GM21515 (cell line): ENCODE data around the gene CARD11.
"Not testable (repeated sequence)": the region's sequence is repeated elsewhere in the genome, so short reads cannot be mapped to it uniquely, and the experiment has no call there.

Experiments used
- ATAC-seq: cut with Tn5 transposase; IDR thresholded peaks from one replicate; pipeline ENCODE4 v1.9.1; 2021; ENCODE audit not compliant: unreplicated experiment

Gene CARD11

GRCh38 chr7:3021825-3022224 lies 21.8 kb downstream of the CARD11 start:
- ATAC-seq = no peak

GRCh38 chr7:3021224-3021623 lies 22.4 kb downstream of the CARD11 start:
- ATAC-seq = not testable (repeated sequence)

GRCh38 chr7:3020416-3020815 lies 23.3 kb downstream of the CARD11 start:
- ATAC-seq = no peak

DNA sequence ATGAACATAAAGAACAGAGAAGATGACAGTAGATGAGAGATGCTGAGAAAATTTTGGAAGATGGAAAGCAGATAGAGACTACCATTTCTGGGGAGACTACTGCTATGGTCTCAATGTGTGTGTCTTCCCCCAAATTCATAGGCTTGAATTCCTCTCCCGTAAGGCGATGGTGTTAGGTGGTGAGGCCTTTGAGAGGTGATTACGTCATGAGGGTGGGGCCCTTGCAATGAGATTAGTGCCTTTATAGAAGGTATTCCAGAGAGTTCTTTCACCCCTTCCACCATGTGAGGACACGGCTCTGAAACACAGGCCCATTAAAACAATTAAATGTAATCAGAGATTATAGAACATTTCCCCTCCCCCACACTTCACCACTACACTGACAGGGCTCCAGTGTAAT lies 23.9 kb downstream of the CARD11 start:
- ATAC-seq = no peak

- ATAC-seq = no peak
Measured at GRCh38 chr7:3013975-3014792, 29.5 kb downstream of the CARD11 start.

GRCh38 chr7:3011211-3011852 lies 32.3 kb downstream of the CARD11 start:
- ATAC-seq = no peak

GRCh38 chr7:3010161-3010560 lies 33.5 kb downstream of the CARD11 start:
- no peak for ATAC-seq

DNA sequence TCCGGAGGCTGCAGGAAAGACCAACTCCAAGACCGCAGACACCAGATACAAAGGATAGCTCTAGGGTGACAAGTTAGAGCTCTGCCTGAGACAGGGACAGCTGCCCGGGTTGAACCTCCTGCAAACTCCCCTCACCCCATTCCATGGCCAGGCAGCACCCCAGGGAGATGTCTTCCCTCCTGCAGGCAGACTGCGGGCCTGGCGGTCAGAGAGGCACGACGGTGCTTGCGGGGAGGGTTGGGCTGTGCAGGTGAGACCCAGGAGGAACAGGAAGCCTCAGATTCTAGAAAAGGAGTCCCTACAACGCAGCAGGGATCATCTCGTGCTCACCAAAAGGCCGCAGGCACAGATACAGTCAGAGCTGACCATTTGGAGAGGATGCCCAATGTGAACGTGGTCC lies 34.6 kb downstream of the CARD11 start:
- ATAC-seq = no peak

DNA sequence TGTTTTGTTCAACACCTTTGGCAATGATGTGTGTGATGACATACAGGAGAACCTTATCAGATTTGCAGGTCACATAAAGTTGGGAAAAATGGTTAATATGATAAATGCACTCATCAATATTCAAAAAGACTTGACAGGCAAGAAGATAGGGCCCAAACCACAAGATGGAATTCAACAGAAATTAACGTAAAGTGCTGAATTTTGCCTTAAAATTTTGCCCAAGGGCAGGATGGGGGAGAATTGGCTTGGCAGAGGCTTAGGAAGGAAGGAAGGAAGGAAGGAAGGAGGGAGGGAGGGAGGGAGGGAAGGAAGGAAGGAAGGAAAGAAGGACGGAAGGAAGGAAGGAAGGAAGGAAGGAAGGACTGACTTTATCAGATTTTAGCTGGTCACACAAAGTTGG lies 35.3 kb downstream of the CARD11 start:
- ATAC-seq = no peak

GRCh38 chr7:3007696-3008095 lies 36.0 kb downstream of the CARD11 start:
- no peak for ATAC-seq

- ATAC-seq = no peak
Measured at GRCh38 chr7:3005257-3005656, 38.4 kb downstream of the CARD11 start.

DNA sequence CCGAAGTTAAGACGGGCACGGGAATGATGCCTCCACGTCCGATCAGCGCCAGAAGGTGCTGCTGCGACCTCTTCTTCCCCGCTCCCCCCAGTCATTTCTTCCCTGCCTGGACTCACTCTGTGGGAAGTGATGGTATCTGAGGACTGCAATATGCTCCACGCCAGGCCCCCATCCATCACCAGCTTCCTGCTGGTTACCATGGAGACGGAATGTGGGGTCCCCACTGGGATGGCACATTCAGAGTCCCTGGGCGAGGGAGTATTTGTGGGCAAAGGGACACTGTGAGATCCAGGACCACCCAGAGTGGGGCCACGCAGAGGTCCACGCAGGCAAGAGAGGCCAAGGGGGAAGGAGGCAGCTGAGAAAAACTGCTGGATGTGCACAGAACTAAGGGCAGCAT lies 39.7 kb downstream of the CARD11 start:
- ATAC-seq = no peak

DNA sequence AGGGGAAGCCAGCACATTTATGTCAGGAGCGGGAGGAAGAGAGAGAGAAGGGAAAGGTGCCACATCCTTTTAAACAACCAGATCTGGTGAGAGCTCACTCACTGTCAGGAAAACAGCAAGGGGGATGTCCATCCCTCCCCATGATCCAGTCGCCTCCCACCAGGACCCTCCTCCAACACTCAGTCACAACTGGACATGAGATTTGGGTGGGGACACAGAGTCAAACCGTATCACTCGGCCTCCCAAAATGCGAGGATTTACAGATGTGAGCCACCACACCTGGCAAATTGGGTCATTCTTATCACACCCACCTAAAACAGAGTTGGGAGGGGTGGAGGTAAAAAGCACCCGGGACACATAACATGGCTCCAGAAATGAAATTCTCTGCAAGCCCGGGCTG lies 41.0 kb downstream of the CARD11 start:
- ATAC-seq = no peak

DNA sequence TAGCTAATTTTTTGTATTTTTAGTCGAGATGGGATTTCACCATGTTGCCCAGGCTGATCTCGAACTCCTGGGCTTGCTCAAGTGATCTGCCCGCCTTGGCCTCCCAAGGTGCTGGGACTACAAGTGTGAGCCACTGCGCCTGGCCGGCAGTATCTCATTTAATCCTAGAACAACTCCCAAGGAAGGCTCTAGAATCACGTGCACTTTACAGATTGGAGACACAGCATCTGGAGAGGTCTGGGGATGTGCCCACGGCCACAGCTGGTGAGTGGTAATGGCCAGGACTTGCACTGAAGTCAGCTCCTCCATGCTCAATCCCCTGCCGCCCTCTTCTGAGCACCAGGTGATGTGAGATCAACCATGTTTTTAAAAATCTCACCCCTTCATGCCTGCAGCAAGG lies 43.1 kb downstream of the CARD11 start:
- no peak for ATAC-seq

DNA sequence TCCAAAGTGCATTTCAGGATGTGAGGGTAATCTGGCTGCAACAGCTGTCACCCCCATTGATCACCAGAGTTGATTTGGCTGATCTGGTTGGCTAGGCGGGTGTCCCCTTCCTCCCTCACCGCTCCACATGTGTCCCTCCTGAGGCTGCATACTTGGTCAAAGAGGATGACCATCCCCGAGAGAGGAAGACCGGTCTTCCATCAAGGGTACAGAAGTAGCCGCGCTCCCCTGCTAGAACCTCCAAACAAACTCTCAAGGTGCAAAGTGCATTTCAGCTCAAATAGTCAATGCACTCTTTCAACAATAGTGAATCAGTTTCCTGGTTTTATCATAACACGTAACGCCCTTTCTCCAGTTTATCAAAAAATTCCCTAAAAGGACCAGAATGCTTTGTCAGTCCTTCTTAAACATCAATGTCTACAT lies 44.6 kb downstream of the CARD11 start:
- ATAC-seq = no peak

DNA sequence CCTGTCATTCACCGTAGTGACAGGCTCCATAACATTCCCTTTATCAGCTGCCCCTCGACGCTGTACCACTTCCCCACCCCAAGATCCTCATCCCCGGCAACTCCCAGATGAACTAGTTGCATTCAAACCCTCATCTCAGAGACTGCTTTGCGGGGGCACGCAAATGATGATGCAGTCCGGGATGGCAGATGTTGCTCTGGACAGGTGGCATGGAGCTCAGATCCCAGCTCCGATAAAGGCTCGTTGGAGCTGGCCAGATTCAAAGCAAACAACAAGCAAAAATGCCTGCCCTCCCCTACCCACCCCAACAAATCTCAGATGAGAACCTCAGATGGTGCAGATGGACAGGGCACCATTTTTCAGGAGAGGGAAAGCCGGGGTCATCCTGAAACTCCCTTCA lies 46.7 kb downstream of the CARD11 start:
- ATAC-seq = no peak

DNA sequence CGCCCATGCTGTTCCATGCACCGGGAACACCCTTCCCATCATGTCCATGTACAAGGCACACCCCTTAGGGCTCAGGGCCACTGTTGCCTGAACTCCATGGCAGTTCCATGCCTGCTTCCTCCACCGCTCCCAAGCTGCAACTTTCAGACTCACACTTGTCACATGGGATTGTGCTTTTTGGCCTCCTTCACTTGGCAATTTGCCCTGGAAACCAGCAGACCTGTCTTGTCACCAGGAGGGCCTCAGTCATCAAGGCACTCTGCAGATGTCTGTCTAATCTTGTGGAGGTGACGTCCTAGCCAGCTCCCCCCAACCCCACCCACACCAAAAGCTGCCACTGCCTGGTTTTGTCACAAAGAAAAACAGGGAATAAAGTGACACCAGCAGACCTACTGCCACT lies 47.5 kb downstream of the CARD11 start:
- no peak for ATAC-seq

DNA sequence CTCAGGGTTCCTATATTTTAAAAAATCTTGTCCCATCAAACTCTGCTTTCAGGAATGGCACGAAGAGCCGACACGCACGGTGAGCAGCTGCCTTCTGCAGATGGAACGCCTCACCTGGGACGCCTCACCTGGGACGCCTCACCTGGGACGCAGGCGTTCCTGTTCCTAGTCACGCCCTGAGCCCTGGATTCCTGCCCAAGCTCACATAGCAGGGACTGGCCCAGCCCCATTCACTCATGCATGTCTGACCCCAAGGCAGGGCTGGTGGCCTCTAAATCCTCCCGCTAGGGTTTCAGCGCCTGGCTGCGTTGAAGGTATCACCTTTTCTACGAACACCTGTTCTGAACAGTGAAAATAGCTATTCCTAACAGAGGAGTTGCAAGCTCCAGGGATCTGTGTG lies 49.8 kb downstream of the CARD11 start:
- no peak for ATAC-seq

DNA sequence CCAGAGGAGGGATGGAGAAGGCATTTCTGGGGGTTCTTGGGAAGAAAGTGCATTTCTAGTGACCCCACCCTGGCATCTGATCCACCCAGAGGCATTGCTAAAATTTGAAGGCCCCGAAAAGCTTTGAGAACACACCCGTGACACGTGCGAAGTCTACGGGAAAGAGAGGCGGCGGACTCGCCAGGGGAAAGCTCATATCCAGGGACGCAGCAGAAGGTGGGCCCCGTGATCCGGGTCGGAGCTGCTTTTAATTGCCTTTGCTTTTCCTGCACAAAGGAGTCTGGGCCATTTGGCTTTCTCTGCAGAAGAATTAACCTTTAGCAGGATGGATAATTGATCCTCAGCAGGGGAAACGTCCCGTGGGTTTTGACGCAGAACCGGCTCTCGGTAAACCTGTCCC lies 50.3 kb downstream of the CARD11 start:
- ATAC-seq = no peak

DNA sequence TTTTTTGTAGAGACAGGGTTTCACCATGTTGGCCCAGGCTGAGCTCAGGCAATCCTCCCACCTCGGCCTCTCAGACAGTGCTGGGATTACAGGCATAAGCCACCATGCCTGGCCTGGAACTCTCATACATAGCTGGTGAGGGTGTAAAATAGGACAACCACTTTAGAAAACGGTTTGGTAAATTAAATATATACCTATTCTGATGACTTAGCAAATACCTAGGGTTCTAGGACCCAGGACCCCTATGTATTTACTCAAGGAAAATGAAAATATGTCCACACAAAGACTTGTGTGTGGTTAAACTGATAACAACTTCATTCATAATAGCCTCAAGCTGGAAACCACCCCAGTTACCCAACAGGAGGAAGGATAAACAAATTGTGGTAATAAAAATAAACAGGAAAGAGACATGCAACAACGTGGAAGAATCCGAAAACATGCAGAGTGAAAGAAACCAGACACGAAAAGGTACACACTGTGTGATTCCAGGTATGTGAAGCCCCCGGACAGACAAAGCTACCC lies 52.7 kb downstream of the CARD11 start:
- no peak for ATAC-seq

DNA sequence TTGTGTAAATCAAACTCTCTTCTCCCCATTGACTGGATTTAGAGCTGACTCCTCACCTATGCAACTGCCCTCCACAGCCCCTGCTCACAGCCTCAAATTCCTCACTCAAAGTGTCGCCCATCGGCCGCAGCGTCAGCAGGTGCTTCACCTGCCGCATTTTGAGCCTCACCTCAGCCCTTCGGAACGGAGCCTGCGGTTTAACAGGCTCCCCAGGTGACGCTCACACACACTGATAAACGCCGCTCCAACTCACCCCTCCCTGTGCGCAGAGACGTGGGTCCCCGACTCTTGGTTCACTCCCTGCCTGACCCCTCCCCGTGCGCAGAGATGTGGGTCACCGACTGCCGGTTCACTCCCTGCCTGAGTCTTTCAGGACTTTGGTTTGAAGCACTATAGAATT lies 57.1 kb downstream of the CARD11 start:
- ATAC-seq = no peak

DNA sequence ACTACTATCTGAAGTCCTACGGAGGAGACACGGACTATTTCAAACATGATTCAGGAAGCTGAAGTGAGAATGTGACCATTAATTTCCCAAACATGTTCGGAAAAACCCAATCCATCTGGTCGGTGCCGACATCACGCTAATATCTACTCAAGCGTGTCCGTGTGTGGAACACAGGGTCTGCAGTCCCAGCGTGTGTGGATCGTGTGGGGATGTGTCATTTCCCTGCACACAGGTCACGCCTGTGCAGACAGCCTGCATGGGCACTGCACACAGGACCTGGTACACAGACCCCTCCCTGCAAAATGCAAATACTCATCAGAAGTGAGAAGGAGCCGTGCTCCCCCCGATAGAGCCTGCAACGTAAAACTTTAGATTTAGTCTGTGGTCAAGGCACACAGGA lies 57.8 kb downstream of the CARD11 start:
- no peak for ATAC-seq
